Measurements from ENCODE around the gene CTRL.
"Not testable (repeated sequence)": the region's sequence is repeated elsewhere in the genome, so short reads cannot be mapped to it uniquely, and the experiment has no call there.

CTRL gene

DNA sequence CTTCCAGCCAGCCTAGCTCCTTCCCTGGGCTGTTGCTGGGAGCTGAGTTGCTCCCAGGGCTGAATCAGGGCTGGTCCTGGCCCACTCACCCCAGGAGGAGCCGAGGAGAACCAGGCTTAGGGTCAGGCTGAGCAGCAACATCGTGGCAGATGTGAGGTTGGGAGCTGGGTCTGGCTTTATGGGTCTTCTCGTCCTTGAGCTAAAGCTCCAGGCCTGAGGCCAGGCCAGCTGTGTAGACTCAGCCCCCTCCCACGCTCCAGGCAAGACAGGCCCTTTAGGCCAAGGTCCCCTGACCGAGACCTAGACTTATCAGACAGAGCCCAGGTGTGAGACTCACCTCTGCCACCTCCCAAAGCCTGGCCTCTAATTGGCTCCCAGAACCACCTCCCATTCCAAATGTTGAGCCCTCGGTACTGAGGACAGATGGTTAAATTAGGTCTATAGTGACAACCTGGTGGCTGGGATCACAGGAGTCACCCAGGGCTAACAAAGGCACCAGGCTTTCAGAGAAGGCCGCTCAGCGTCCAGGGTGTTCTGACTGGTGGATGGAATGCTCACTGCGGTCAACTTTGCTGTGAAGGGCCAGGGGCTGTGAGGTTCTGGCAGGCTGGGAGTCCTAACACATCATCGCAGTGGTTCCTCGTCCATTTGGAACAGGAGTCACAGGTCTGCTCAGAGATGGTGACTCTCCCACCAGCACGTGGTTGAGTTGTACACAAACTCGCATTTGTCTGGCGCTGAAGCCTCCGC, at the start of gene CTRL:
Gene CTRL (minus strand): TSS at position 151 of the 750 bp plus-strand sequence. CDS start 10 bp downstream, at position 141.
- DNase-seq (no peak), ATAC-seq (no peak)

DNA sequence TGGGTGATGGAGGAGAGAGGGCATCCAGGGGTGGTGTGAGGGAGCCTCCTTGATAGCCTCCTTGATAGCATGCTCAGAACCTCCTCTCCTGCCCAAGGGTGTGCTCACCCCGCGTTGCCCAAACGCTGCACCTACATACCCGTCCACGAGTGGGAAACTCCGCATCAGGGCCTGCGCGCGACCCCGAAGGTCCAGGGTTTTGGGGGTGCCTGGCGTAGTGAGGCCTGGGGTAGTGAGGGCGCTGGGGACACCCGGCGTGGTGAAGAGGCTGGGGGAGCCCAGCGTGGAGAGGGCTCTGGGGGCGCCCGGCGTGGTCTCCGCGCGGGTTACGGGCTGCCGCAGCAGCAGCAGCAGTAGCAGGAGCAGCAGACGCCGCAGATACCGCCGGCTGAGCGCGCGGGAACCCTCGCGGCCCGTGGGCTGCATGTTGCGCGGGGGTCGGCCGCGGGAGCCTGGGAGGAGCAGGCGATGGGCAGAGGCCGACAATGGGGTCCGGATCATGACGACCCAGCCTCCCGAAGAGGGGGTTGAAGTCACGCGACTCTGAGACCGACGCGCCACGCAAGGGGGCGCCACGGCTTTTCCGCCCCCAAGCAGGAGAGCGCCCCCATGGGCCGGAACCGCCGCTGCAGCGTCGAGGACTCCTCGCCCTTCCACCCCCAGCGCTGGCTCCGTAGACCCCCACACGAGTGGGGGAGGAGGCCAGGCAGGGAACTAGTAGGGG, 48.5 kb upstream of the CTRL start, which contains the start of gene DPEP3:
Gene DPEP3 (minus strand): TSS at position 545 of the 724 bp plus-strand sequence. CDS start 119 bp downstream, at position 426.
- no peak for ATAC-seq
- peak; percentile 43 for DNase-seq

DNA sequence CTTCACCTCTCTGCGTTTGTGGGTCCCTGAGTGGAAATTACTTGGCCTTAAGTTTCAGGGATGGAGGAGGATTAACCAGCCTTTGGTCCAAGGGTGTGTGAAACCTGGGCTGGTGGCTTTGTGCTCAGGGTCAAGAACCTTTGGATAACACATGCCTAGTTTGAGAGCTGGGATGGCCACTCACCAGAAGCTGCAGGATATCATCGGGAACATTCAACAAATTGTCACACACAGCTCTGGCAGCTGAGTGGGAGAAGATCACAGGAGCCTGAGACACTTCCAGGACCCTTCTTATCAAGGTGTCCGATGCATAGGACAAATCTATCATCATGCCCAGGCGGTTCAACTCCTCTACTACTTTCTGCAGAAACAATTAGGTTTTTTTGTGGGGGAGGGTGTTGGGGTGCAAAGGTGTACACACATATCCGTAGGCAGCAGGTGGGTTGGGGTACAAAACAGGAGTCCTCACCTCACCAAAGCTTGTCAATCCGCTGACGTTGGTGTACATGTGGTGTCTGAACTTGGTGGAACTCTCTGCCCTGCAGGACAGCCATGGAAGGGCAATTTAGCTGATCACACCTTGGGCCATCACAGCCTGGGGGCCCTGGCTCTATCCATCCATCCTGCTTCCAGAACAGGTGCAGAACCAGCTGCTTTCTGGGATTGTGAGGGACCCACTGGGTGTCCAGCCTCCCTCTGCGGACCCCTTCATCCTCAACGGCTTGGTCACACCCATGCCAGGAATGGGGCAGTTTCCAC, 46.0 kb upstream of the CTRL start:
- ATAC-seq (no peak), DNase-seq (no peak)

DNA sequence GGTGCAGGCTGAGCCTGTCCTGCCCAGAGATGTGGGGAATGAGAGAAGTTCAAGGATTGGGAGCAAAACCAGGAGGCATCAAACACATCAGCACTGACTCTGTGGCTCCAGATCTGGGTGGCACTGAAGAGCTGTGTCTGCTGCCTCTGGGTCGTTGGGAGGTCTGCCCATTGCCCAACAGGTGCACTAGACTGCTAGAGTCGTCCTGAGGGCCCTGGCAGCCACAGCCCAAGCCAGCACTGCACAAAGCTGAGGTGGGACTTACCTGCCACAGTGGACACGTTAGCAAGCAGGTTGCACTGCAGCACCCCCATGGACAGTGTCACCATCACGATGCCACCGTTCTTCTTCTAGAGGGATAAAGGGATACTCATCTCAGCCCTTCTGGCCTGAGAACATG, 45.3 kb upstream of the CTRL start:
- ATAC-seq (no peak), DNase-seq (no peak)

DNA sequence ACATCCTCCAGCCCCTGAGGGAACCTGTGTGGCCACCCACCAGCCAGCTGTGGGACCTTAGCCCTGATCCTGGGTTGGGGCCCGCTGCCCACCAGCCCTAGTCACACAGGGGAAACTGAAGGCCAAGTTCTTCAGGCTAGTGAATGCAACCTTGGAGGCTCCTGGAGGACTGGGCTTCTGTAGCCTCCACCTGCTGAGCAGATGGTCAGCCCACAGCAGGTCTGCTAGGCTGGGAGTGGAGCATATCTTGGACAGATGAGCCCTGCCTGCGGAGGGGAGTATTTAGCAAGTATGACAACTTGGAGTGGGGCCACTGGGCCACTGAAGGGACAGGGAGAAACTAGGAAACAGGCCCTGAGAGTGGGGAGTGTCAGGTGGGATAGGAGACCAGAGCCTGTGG, 44.5 kb upstream of the CTRL start:
- DNase-seq (no peak), ATAC-seq (no peak)

DNA sequence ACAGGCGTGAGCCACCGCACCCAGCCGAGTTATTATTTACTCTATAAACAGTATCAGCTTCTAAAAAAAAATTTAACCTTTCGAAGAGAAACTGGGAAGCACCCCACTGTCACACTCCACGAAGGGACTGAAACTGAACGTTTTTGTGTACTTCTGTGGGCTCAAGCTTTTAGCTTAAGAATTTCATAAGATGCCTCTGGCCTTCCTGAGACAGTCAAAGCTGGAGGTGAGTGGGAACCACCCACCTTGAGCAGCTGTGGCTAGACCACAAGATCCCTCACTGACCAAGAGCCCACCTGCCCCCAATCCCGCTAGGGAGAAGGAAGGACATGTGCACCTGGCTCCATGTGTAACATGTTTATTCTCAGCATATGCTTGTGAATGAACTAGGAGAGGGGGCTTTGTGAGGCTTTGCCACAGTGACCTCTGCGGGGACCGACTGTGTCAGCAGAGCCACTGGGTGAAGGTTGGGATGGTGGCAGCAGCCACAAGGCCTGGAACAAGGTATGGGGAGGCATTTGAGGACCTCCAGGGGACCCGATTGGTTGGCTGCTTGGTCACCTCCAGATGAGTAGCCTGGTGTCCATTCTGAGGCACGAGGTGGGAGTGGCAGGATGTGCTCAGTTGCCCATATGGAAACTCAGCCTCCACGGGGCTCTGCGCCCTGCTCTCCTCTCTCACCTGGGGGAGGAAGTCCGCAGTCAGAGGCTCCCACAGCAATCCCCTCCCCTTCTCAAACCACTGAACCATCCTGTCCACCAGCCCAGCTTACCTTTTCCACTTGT, 43.9 kb upstream of the CTRL start:
- DNase-seq: no peak
- no peak for ATAC-seq

DNA sequence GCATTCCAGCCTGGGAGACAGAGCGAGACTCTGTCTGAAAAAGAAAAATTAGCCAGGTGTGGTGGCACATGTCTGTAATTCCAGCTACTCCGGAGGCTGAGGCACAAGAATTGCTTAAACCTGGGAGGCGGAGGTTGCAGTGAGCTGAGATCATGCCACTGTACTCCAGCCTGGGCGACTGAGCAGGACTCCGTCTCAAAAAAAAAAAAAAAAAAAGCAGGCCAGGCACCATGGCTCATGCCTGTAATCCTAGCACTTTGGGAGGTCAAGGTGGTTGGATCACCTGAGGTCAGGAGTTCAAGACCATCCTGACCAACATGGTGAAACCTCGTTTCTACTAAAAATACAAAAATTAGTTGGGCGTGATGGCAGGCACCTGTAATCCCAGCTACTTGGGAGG, 40.6 kb upstream of the CTRL start:
- ATAC-seq, DNase-seq: not testable (repeated sequence)

DNA sequence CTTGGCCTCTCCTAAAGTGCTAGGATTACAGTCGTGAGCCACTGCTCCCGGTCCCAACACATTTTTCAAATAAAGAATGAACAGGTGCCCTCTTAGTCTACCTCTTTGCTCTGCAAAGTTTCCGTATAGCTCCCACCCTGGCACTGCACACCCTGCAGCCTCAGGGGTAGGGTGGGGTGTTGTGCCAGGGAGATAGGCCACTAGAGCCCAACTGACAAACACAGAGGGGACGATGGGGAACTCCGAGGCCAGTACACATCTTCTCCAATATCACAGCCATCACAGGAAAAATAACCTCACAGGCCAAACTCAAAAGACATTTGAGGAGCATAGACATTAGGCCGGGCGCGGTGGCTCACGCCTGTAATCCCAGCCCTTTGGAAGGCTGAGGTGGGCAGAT, 39.4 kb upstream of the CTRL start:
- ATAC-seq: no peak
- DNase-seq: no peak

DNA sequence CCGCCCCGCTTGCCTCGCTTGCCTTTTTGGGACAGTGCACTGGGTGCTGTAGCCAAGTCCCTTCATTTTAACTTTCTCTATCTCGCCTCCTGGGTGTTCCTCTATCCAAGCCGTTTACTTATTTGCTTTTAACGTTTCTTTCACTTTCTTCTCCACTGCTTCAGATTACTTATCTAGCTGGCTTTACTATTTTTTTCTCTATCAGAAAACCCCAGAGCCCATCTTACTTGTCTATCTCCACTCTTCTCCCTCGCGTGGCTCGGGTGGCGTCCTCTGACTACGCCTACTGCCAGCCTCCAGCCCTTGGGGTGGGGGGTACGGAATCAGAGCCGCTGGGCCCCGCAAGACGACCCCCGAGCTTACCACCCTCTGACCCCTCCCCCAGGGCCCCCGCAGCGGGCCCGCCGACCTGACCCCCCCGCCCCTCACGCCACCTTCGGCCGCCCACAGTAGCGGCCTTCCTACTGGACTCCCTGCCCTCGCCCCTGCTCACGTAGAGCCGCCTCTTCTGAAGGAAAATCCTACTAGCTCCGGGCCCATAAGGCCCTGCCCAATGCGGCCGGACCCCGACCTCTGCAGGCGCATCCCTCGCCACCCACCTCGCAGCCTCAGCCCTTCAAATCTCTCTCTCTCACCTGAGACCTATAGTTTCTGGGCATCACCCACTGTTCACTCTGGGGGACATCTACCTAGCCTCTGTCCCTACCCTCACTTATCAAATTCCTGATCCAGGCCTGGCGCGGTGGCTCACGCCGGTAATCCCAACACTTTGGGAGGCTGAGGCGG, 37.8 kb upstream of the CTRL start:
- no peak for DNase-seq
- no peak for ATAC-seq

DNA sequence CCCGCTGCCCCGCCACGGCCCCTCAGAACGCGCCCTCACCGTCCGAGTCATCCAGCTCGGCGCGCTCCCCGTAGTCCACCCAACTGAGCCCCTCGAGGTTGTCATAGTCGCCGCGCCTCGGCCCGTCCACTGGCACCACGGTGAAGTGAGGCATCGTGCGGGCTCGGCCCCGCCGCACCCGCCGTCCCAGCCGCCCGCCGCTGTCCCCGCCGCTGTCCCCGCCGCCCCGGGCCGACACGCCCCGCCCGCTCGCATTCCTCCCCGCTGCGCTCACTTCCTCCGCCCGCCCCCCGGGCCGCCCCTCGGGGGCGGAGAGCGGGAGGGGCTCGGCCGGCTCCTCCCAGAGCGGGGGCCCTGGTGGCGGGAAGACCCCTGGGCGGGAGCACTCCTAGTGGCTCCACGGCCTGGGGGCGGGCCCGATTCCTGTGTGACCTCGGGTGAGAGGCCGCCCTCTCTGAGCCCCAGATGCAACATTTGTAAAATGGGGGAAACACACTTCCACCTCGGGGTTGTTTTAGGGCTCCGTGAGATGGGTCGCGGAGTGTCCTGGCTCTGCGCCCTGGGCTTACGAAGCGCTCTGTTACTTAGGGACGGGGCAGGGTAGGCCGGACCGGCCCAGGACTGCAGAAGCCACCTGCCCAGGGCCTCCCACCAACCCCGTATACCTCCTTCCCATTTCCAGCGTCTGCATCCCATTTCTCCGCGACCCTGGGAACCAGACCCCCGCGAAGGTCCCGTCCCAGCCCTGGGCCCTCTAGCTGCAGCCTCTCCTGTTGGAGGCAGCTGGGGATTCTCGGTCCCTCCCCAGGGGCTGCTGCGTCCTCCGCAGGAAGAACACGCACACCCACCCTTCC, 37.0 kb upstream of the CTRL start, which contains the start of gene SLC12A4:
Gene SLC12A4 (minus strand): TSS at position 238 of the 854 bp plus-strand sequence. CDS start 84 bp downstream, at position 154.
- DNase-seq: peak; percentile 96
- peak; percentile 95 for ATAC-seq

DNA sequence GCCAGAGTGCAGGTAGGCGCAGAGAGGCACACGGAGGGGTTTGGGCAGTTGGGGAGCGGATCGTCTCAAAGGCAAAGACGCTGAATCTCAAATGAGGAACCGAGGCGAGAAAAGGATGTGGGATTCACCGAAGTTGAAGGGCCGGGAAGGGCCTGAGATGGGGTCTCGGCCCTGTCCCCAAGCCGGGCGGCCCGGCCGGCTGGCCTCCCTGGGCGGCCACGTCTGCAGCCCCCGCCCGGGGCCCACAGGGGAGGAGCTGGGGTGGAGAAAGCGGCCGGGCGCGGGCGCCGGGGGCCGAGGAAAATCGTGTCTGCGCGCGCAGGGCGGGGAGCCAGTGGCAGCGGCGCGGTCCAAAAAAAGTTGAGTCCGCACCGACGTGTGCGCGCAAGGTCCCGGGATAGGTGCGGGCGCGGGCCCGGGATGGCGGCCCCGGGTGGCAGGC, 36.3 kb upstream of the CTRL start:
- ATAC-seq (peak; percentile 6), DNase-seq (peak; percentile 56)

DNA sequence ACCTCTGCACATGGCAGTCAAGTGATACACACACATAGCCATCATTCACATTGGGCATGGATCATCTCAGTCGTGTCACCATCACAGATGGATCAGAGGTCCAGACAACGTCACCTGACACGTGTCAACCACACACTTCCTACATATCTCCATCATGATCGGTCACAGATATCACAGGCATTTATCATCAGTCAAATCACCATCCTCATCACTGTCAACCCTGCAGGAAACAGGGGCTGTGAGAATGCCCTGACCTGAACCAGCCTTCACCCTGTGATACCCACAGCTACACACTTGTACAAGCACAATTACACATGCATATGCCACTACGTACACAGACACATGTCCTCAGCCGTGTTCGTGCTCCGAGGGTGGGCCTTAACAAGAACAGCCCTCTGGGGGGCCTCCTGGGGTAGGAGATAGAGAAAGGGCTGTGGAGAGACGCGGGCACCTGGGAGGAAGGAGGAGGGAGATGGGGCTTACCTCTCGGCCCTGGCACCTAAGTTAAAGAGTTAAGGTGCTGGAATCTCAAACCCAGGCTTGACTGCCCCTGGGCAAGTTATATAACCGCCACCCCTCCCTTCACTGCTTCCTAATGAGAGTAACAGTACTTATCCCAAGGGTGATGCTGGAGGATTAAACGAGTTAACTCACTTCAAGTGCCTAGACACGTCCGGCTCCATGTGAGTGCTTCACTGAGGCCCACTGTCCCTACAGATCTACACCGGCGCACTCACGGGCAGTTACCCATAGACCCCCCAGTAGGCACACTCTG, 35.7 kb upstream of the CTRL start:
- ATAC-seq: peak; percentile 21
- DNase-seq: peak; percentile 34

DNA sequence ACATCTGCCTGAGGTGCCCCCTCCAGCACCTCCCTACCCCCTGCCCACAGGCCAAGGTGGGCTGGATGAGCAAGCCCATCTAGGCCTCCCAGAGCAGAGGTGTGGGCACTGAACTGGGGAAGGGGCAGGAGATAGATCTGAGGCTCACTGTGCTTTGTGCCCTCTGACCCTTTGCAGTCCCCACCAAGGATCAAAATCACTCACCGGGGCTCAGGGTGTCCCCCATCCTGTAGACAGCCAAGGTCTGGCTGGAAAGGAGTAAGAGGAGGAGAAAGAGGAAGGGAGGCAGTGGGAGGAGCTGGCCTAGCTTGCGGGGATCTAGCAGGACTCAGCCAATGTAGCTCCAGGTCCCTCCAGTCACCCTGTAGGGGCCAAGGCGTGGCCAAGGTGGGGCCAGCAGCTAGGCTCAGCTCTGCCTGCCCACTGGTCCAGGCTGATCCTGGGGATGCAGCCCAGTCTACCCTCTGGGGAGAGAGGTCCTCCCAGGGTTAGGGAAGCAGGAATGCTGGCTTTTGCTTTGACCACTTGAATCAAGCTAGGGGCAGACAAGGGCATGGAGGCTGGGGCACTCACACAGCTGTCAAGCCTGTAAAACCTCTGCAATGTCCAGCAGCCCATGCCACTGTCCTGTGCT, 35.0 kb upstream of the CTRL start:
- ATAC-seq: no peak
- no peak for DNase-seq

DNA sequence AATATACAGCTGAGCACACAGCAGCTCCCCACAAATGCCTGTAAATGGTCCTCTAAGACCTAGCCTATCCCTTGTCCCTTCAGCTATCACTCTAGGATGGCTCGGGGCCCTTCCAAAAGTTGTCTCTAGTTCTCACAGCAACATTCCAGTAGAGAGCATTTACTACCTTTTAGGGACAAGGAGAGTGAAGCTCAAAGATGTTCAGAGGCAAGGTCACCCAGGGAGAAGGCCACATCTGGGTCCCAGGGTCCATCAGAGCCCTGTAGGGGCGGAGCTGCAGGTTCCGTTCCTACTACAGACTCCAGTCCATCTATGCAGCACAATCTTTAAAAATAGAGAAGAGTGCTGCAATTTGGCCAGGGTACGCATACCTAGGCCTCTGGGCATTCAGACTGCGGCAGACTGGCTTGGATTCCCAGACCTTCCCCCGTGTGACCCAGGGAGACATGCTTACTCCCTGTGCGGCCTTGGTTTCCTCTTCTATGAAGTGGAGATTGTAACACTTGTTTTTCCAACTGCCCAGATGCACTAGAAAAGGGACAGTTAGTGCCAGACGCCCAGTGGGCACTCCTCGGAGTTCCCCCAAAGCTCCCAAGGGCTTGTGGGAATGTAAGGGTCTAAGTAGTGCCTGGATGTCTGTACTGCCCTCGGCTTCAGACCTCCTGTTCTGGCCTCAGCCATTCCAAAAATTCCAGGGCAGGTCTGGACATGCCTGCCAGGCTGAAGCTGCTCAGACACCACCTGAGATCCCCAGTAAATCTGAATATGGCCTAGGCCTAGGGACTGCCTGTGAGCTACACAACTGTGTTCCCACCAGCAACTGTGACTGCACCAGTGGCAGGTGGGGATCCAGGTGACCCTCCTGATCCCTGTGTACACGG, 34.2 kb upstream of the CTRL start:
- DNase-seq: no peak

DNA sequence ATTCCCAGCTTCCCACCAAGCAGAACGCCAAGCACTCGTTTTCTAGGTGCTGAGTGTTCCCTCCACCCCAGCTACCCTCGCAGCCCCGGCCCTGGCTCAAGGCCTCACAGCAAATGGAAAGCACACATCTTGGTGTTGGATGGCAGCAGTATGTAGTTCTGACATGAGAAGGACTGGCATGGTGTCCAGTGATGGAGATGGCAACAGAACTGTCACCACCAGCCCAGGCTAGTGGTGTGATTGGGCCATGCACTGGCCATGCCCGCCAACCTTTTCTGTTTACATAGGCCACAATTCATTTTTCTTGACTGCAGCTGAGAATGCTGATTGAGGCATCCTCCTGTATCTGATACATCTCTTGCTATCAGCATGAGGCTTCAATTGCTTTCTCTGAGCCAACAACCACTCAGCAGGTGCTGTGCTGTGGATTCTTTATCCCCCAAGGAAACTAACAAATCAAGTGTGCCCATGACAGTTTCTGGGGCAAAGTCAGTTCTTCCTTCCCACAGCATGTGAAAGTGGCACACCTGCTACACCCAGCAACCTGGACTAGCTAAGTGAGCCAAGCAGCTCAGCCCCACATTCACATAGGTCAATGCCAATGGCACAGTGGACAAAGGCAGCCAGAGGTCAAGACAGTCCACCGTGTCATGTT, 32.9 kb upstream of the CTRL start:
- DNase-seq (no peak), ATAC-seq (no peak)

More for the DNA sequence above, 34.2 kb upstream of the CTRL start:
- ATAC-seq: no peak

DNA sequence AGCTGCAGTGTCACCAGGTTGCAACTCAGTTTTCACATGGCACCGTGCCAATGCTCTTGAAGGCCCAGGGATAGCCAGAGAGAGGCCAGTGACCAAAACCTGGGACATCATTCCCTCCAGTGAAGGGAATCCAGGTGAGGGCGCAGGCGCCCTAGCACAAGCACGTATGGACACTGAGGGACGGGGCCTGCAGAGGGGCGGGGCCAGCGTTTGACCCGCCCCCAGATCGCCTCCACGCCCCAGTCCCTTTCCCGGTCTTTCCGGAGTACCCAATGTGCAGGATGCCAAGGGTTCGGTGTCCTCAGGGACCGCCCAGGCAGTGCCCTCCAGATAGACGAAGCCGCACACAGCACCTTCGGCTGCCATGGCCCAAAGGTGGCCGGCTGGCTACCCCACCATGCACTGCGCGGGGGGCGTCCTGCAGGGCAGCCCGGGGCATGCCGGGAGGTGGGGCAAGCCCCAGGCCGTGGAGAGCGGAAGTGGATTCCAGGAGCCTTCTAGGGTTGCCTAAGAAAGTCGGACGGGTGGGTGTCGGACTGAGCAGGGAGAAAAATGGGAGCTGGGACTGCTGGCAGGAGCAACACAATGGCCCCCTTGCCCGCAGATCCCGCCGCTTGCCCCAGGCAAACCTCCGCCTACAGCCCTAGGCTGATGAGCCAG, 32.1 kb upstream of the CTRL start:
- DNase-seq (no peak), ATAC-seq (no peak)

DNA sequence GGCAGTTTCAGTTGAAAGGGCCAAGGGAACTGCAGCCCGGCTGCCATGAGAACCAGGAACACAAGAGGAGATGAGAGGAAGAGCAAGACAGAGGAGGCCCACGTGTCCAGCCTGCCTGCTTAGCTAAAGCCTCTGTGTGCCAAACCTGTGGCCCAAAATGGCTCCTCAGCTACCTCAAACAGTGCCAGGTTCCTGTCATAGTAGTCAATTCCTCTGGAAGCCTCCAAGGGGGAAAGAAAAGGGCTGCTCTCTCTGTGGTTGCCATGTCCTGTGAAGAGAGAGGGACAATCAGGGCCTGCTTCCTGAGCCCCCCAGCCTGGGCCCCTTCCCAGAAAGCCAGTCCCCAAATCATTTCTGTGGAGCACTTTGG, 31.6 kb upstream of the CTRL start:
- no peak for ATAC-seq
- DNase-seq: no peak
